Fibroblast of upper back skin (primary cell): ENCODE measurements around the gene GP9.

ENCODE experiments used
- DNase-seq: peaks from one replicate; pipeline ENCODE4 v3.0.0-alpha.2; 2013

Gene GP9

GRCh38 chr3:129030611-129031010 is 30.0 kb upstream of the GP9 start:
- no peak for DNase-seq

- no peak for DNase-seq
Observed at GRCh38 chr3:129031476-129032215, 28.9 kb upstream of the GP9 start.

GRCh38 chr3:129032716-129033115 is 27.9 kb upstream of the GP9 start:
- no peak for DNase-seq

- DNase-seq: no peak
Observed at GRCh38 chr3:129033151-129033550, 27.4 kb upstream of the GP9 start.

- no peak for DNase-seq
Observed at GRCh38 chr3:129033633-129034321, 26.8 kb upstream of the GP9 start.

GRCh38 chr3:129034642-129035041 is 25.9 kb upstream of the GP9 start:
- no peak for DNase-seq

GRCh38 chr3:129035360-129036221 is 25.0 kb upstream of the GP9 start:
- no peak for DNase-seq

GRCh38 chr3:129036222-129037092 is 24.1 kb upstream of the GP9 start:
- no peak for DNase-seq

- DNase-seq: no peak
Observed at GRCh38 chr3:129037093-129037419, 23.5 kb upstream of the GP9 start.

GRCh38 chr3:129038121-129038855 is 22.3 kb upstream of the GP9 start:
- no peak for DNase-seq

GRCh38 chr3:129039271-129040038 is 21.1 kb upstream of the GP9 start:
- no peak for DNase-seq

- DNase-seq: no peak
Observed at GRCh38 chr3:129040039-129040336, 20.6 kb upstream of the GP9 start.

- DNase-seq: no peak
Observed at GRCh38 chr3:129040579-129041300, 19.8 kb upstream of the GP9 start.

GRCh38 chr3:129045675-129046036 is 14.9 kb upstream of the GP9 start:
- DNase-seq: no peak

GRCh38 chr3:129046037-129046731 is 14.4 kb upstream of the GP9 start:
- no peak for DNase-seq

GRCh38 chr3:129046732-129047552 is 13.6 kb upstream of the GP9 start:
- DNase-seq: no peak

- DNase-seq: no peak
Observed at GRCh38 chr3:129047553-129047839, 13.1 kb upstream of the GP9 start.

- DNase-seq: no peak
Observed at GRCh38 chr3:129050556-129051295, 9.9 kb upstream of the GP9 start.

- DNase-seq: no peak
Observed at GRCh38 chr3:129051871-129052340, 8.7 kb upstream of the GP9 start.
